ENCODE results near the gene PABPC1L.
A peak's percentile ranks its signal among the peaks of the same experiment; 100 is the strongest.

PABPC1L gene

GRCh38 chr20:44945261-44945660 is 35.4 kb downstream of the PABPC1L start:
- DNase-seq, result no peak

DNA sequence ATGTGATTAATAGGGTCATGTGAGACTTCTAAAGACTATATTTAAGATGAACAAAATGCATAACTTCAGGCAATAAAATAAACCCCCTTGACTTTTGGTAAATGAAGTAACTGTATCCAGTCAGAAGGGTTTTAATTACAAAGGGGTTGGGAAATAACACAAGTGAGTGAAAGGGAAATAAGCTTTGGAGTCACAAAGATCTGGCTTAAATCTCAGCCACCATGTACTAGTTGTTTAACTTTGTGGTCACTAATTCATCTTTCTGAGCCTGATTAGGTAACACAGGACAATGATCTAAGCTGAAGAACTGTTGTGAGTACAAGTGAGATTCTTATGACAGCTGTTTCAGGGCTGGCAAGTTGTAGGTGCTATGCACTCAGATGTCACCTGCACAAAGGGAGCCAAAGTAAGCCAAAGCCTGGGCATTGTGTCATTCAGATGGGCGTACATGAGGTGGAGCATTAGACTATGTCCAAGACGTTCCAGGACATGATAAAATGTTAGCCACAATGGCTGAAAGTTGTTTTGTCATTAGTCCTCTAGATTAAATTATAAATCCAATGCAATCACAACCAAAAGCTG is 36.5 kb downstream of the PABPC1L start:
- DNase-seq, result no peak

- DNase-seq, result no peak
Observed at GRCh38 chr20:44948107-44948506, 38.2 kb downstream of the PABPC1L start.

- DNase-seq, result no peak
Observed at GRCh38 chr20:44948513-44948912, 38.7 kb downstream of the PABPC1L start.

DNA sequence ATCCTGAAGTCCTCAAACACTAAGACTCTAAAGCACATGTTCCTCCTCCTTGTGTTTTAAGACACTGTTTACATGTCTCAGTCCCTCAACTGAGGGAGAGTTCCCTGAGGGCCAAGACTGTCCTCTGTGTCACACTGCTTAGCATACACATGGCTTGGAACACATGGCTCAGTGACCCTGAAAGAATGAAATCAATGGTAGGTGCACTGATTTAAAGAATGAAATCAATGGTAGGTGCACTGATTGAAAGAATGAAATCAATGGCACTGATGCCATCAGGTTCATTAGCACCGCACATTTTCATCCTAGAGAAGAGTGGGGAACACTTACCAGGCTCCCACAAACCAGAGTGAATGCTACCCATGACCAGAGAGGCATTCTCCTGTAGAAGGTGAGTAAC is 40.5 kb downstream of the PABPC1L start:
- DNase-seq, result no peak

DNA sequence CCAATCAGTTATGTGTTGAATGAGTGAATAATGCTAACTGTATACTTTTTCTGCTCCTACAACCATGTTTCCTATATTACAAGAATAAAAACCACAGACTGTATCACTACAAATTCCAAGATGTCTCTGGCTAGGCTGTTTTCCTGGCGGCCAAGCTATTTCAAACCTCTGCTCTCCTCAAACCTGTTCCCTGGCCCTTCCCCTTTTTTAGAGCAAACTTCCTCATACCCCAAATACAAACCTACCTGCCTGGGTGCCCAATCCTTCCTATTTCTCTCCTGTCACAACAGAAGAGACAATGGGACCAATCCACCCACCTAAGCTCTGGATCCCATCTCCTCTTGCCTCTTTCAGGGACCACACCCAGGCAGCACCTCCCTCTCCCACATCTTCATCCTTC is 42.9 kb downstream of the PABPC1L start:
- DNase-seq, result no peak

GRCh38 chr20:44954211-44954610 is 44.4 kb downstream of the PABPC1L start:
- DNase-seq, result no peak

DNA sequence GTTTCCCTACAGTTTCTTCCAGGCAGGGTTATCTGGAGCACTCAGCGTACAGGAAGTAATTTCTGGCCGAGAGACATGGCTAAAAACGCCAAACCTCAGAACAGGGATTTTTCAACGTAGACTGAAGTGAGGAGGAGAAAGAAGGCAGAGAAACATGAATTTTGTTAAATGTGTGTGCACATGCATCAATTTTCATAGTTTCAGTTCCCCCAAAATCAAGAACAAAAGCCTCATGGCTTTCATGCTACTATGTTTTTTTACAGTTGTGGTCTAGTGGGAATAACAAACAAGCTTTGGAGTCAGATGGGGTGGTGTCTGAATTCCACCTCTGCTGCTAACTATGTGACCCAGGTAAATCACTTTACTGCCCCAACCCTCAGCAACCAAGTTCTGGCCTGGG is 45.4 kb downstream of the PABPC1L start:
- no peak for DNase-seq

DNA sequence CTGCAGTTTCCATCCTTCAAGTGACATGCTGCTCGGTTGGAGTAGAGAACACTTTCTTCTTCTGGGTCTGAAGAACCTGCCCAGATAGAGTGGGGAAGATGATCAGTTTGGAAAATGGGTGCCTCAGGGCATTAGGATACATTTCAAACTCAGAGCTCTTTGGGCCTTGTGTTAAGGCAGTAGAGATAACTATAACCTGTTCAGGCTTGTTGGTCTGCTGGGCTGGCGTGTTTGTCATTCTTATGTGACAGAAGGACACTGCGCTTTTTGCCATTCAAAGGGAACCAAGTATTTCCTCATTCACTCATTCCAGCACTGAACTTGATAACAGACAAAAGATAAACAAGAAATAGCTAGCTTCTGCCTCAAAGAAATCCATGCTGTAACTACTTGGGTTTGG is 46.5 kb downstream of the PABPC1L start:
- no peak for DNase-seq

DNA sequence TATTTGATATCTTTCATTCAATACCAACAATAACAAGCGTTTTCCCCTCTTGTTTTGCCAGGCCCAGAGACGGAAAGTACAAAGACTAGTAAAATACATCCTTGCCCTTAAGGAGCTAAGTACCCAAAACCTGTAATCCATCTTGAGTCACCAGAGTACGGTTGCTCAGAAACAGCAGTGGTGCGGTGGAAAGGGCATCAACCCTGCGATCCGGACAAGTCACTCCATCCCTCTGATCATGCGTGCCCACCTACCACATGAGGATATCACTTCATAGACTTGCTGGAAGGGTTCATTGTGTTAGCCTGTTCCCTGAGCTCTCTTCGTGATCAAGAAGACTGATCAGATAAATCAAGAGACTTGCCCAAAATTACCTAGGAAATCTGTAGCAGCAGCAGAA is 48.4 kb downstream of the PABPC1L start:
- DNase-seq, result no peak

GRCh38 chr20:44959082-44959637 is 49.3 kb downstream of the PABPC1L start:
- no peak for DNase-seq

DNA sequence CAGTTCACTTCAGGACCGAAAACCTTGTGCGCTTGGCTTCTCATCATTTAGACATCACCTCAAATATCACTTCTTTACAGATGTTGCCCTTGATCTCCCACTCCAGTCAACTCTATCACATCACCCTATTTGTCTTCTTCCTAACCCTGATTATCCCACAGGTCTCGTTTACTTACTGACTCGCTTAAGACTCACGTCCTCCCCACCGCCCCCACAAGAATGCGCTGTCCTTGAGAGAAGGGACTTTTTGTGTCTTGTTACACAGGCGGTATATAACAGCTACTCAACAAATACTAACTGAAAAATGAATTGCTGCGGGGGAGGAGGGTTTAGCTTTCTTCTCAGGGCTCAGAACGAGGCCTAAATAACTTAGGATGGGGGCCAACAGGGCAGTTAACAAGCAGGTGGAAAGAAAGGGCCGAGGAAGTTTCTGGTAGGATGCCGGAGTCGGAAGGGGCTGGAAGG is 49.8 kb downstream of the PABPC1L start:
- DNase-seq, result no peak

DNA sequence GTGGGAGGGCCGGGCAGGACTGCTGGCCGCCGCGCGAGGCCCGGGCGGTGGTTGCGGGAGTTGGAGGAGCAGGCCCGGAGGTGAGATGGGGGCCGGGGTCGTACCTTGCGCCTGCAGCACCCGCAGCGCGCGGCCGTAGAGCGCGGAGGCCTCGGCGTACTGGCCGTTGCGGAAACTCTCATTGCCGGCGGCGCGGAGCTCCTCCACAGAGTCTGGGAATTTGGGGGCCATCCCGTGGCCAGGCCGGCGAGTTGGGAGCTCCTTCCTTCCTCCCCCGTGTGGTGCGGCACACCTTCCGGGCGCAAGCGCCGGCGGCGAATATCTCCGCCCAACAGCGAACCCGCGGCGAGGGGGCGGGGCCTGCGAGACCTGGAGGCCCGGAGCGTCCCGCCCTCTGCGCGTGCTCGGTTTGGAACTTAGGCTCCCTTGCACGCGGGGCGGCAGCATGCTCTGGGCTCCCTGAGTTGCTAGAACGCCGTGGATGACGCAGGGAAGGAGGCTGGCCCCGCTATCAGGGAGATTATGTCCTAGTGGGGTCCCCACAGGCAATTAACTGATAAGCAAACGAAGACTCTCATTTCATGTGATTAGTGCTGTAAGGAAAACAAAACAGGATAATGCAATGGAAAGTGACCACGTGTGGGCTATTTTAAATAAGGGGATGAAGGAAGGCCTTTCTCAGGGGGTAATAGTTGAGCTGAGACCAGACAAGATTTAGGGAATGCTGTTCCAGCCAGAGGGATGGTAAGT is 50.4 kb downstream of the PABPC1L start, which contains the start of gene TOMM34:
TSS of gene TOMM34 (minus strand) at position 295 of the 750 bp plus-strand sequence. CDS start at position 231, 64 bp downstream.
- DNase-seq, result peak; percentile 89

GRCh38 chr20:44961011-44961869 is 51.4 kb downstream of the PABPC1L start:
- no peak for DNase-seq

DNA sequence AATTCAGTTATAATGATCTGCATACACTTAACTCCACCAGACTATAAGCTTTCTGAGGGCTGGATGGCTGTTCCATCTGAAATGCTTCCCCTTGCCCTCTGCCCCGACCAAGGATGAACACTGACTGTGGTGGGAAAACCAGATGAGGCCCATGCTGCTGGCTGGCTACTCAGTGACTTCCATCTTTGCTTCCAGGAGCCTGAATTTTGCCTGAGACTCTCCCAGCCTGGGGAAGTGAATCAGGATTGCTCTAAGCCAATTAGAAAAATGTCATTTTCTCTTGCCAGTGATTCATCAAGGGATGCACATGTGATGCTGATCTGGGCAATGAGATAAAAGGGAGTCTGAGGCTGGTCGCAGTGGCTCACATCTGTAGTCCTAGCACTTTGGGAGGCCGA is 52.0 kb downstream of the PABPC1L start:
- no peak for DNase-seq

DNA sequence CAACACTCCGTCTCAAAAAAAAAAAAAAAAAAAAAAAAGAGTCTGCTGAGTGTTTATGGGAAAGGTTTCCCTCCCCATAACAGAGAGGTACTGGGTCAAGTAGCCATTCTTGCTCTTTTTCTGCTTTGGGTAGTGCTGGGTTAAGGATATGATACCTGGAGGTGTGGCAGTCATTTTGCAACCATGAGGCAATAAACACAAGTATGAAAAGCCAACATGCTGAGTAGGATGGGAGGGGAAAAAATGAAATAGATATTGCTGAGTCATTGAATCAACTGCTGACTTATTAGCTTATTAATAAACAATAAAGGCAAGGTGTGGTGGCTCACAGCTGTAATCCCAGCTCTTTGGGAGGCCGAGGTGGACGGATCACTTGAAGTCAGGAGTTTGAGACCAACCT is 52.6 kb downstream of the PABPC1L start:
- no peak for DNase-seq

- DNase-seq, result no peak
Observed at GRCh38 chr20:44963325-44964215, 53.7 kb downstream of the PABPC1L start.

GRCh38 chr20:44965651-44966029 is 55.8 kb downstream of the PABPC1L start:
- no peak for DNase-seq

DNA sequence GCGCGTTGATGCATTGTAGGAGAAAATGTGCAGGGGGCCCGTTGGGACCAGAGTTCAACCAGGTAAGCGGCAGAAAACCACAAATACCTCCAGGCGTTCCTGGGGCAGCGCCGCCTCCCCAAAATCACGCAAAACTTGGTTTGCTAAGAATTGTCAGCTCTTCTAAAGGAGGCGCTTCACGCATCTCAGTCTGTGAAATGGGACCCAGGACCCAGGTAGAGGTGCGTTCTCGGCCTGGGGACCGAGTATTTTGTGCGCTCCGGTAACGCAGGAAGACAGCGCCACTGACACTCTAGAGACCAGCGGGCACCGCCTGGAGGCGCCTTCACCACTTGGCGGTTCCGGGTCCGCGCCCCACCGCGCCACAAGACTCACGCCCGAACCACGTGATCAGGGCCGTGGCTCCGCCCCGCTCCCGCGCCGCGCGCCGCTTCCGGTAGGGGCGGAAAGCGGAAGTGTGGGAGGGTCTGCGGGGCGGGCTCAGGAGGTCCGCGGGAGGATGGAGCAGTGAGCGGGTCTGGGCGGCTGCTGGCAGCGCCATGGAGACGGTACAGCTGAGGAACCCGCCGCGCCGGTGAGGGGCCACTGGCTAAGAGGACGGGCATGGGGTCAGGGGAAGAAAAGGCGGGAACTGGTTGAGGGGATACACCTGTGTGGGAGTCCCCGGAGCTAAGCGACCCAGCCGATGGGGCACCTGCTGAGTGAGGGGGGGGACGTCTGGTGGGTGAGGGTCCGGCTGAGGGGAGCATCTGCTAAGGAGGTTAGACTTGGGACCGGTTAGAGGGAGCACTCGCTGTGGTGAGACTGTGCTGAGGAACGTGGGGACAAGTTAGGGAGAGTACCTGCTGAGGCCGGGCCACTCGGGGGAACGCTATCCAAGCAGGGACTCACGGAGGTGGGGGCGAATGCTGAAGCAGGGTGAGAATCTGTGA is 56.4 kb downstream of the PABPC1L start, which contains the start of gene STK4:
TSS of gene STK4 (plus strand) at position 483 of the 932 bp plus-strand sequence. CDS start at position 540, 57 bp downstream.
- peak; percentile 82 for DNase-seq

- DNase-seq, result peak; percentile 69
Observed at GRCh38 chr20:44967207-44967807, 57.4 kb downstream of the PABPC1L start.

Data from GF-D8 (cell line).